Cardiac fibroblast (primary cell): Measurements from ENCODE around the gene SELENOK.
A peak's percentile ranks its signal among the peaks of the same experiment; 100 is the strongest.

Experiments used
- DNase-seq, 2 donors: peaks; one replicate each; pipeline versions ENCODE4 v3.0.0 to v3.0.0-alpha.2; 2010; ENCODE audit warnings: low read depth in 2 of 2
- H3K4me3 ChIP-seq, 2 donors: replicated peaks in 1 of 2; 1 replicate in 1 of 2; 2 replicates in 1 of 2; pipeline ENCODE4 v1.5.1; 2011; ENCODE audit warnings: low read depth in 2 of 2, low read length in 2 of 2, mild to moderate bottlenecking in 2 of 2, moderate library complexity in 1 of 2
- TF ChIP-seq, protein P1 (sequence below): IDR thresholded peaks from one replicate; pipeline ENCODE4 v1.5.1; 2011; ENCODE audit warnings: low read depth, mild to moderate bottlenecking, low read length, inconsistent platforms

SELENOK gene

DNA sequence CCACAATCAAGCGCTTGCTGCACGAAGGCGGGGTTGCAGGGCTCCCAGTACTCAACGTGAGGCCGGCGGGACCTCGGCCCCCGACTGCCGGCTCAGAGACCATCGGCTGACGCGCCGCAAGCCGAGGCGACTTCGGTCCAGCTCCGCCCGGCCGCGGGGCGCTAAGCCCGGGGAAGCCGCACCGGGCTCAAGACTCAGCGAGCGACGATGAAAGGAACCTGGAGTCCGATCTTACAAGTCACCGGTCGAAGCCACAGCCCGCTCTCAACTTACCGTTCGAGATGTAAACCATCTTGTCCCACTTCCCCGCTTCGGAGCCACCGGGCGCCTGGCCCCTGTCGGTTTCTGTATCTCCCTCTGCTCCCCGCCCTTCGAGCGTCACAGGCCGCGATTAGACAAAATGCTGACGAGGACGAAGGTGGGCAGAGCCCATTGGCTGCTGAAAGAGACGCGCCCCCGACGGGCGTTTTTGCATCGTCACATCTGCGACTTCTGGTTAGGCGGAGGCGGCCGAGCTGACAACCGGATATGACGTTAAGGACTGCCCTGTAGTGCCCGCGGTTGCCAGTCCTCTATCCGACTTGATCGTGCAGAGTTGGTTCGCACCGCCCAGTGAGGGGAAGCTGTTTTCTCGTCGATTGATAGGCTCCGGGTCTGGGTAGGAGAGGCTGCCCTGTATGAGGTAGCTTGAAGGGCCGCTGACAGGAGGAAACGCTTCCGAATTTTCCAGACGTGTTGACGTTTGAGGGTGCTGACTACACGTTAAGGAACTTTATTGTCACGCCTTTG is at the start of gene SELENOK:
Gene SELENOK, minus strand, starts transcription at position 363 of the 789 bp plus-strand sequence.
- H3K4me3 ChIP-seq, result peak within 1 kb of the TSS; percentile 92 to 96
- TF ChIP-seq, protein P1, sequence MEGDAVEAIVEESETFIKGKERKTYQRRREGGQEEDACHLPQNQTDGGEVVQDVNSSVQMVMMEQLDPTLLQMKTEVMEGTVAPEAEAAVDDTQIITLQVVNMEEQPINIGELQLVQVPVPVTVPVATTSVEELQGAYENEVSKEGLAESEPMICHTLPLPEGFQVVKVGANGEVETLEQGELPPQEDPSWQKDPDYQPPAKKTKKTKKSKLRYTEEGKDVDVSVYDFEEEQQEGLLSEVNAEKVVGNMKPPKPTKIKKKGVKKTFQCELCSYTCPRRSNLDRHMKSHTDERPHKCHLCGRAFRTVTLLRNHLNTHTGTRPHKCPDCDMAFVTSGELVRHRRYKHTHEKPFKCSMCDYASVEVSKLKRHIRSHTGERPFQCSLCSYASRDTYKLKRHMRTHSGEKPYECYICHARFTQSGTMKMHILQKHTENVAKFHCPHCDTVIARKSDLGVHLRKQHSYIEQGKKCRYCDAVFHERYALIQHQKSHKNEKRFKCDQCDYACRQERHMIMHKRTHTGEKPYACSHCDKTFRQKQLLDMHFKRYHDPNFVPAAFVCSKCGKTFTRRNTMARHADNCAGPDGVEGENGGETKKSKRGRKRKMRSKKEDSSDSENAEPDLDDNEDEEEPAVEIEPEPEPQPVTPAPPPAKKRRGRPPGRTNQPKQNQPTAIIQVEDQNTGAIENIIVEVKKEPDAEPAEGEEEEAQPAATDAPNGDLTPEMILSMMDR, result no peak
- peak; percentile 99 to 100 for DNase-seq

DNA sequence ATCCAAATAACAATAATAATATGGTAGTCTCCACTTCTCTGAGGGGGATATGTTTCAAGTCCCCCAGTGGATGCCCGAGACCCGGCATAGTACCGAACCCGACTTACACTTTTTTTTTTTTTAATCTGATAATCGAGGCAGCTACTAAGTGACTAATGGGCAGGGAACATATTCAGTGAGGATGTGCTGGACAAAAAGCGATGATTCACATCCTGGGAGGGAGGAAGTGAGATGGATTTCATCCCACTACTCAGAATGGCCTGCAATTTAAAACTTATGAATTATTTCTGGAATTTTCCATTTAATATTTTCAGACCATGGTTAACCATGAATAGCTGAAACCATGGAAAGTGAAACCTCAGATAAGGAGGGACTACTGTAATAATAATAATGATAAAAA is 49.5 kb upstream of the SELENOK start:
- TF ChIP-seq, protein P1, result no peak
- H3K4me3 ChIP-seq, result no peak overlapping the region
- DNase-seq, result peak; percentile 69 to 81

DNA sequence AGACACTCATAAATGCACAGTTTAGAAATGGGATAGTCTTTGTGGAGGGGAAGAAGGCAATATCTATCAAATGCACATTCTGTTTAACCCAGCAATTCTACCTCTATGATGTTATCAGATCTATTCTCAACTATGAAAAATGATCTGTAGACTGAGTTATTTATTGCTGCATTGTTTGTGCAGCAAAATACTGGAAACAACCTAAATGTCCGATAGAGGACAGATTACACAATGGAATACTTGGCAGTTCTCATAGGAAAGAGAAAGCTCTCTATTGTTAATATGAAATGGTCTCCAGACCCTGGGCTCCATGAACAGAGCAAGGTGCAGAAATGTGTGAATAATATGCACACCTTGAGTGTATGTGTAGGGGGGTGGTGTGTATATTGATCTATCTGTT is 49.0 kb upstream of the SELENOK start:
- DNase-seq, result peak; percentile 20 to 28
- no peak overlapping the region for H3K4me3 ChIP-seq
- TF ChIP-seq, protein P1, result no peak

DNA sequence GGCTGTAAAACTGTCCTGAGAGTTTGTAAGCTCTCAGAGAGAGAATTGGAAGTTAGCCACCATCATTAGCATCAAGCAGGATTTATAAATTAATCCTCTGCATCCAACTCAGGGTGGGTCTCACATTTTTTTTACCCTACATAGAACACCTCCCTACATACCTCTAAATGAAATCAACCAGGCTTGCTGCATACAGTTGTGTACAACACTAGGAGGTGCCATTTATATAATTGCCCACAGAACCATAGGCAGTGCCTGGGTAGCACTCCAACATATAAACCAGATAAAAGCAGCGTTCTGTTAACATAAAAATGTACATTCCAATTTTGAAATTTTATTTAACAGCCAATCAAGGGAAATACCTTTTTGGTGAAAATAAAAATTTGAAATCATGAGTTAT is 48.2 kb upstream of the SELENOK start:
- TF ChIP-seq, protein P1, result no peak
- DNase-seq, result no peak
- no peak overlapping the region for H3K4me3 ChIP-seq

DNA sequence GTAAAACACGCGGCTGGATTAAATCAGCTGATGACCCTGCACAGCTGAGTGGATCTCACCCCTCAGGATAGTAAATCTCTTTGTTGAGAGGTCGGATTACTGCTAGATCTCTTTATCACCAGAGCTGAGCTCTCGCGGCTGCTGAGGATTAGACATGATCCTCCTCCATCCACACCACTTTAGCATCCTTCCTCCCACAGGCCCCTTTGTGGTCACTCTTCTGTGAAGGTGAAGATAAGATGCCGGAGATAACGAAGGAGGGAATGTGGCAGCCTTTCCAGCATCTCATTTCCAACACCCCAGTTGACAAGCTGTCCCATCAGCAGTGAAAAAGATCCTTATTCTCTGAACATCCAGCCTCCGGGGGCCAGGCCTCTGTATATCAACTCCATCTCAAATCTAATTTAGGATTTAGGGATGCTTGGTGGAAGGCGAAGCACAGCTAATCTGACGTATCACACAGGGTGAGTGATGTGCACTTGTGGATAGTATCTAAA is 47.5 kb upstream of the SELENOK start:
- DNase-seq, result no peak
- TF ChIP-seq, protein P1, result no peak
- no peak overlapping the region for H3K4me3 ChIP-seq

DNA sequence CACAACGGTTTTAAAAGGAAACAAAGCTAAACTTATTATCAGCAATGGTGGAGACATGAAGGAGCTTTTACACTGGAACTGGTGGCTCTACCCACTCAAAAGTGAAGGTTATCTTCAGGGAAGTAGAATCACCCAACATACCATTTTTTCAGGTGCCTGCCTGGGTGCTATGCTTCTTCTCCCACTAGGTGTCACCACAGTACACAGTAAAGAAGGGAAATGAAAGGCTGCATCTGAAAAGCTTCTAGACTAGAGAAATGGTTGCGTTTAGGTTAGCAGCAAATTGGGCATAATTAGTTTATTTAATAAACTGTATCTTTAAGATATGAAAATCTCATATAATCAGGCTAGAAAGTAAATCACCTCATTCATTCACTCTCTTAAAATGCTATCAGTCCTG is 47.0 kb upstream of the SELENOK start:
- DNase-seq, result peak; percentile 71 to 72
- TF ChIP-seq, protein P1, result peak; percentile 83

More for the DNA sequence above, 47.0 kb upstream of the SELENOK start:
- no peak overlapping the region for H3K4me3 ChIP-seq
